GM21619 (cell line): ENCODE results near the gene AZIN2.

Experiments used
- ATAC-seq: cut with Tn5 transposase; IDR thresholded peaks from one replicate; pipeline ENCODE4 v1.9.1; 2021; ENCODE audit not compliant: unreplicated experiment

AZIN2 gene

DNA sequence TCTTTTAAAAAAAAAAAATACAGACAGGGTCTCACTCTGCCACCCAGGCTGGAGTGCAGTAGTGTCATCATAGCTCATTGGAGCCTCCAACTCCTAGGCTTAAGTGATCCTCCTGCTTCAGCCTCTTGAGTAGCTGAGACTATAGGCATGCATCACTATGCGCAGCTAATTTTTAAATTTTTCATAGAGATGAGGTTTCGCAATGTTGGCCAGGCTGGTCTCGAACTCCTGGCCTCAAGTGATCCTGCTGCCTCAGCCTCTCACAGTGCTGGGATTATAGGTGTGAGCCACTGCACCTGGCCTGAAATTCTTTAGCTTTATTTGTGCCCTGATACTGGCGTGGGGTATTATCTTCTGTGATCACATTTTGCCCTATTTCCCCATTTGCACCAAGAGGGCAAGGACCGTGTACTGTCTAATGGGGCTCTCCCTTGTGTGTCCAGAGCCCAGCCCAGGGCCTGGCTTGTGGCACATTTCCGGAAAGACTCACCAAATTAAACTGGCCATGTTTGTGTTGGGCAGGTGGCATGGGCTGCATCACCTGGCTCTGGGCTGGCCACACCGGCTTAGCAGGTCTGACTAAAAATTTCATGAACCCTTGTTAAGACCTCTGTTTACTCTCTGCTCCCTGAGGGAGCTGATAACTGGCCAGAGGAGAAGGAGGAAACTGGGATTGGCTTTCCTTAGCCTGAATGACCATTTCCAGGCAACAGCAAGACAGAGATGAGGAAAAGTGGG is 68.7 kb downstream of the AZIN2 start:
- no peak for ATAC-seq

GRCh38 chr1:33150522-33150921 is 69.6 kb downstream of the AZIN2 start:
- ATAC-seq = no peak

- ATAC-seq = no peak
Observed at GRCh38 chr1:33151116-33151515, 70.2 kb downstream of the AZIN2 start.

DNA sequence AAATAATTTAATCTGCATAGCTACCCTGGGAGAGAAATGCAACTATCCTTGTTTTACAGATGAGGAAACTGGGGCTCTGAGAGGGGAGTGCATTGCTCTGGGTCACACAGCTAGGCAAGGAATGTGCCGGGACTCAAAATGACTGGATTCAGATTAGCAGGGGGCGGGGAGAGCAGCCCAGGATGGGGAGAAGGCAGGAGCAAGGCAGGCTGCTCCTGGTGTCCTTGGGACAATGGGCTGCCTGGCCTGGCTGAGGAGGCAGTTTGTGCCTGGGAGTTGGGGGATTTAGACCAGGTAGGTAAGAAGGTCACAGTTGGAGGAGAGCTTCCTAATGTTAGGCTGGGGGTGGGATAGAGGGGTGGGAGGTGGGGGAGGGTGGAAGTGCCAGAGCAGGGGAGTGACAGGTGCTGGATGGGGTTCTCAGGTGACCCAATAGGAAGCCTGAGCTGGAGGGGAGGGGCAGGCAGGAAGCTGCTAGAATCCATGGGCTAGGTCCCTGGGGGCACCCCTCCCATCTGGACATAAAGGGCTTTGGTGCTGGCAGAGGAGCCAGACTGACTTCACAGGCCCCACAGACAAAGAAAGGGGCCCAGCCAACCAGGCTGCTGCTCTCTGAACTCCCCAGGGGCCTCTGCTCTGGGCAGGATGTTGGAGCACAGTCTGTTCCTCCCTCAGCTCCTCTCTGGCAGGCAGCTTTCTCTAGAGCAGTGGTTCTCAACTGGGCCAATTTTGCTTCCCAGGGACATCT is 71.9 kb downstream of the AZIN2 start:
- ATAC-seq = no peak

DNA sequence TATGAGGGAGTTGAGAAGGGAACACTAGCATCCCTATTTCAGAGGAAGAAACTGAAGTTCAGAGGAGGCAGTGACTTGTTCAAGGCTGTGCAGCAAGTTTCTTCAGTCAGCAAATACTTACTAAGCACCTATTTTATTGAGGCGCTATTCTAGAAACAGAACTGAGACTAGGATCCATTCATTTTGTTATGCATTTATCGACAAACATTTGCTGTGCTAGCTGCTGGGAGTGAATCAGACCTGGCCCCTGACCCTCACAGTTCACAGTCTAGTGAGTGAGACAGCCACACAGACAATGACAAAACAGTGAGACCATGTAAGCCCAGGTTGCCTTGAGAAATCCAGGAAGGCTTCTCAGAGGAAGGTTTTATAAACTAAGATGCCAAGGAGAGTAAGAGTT is 72.7 kb downstream of the AZIN2 start:
- ATAC-seq = no peak

DNA sequence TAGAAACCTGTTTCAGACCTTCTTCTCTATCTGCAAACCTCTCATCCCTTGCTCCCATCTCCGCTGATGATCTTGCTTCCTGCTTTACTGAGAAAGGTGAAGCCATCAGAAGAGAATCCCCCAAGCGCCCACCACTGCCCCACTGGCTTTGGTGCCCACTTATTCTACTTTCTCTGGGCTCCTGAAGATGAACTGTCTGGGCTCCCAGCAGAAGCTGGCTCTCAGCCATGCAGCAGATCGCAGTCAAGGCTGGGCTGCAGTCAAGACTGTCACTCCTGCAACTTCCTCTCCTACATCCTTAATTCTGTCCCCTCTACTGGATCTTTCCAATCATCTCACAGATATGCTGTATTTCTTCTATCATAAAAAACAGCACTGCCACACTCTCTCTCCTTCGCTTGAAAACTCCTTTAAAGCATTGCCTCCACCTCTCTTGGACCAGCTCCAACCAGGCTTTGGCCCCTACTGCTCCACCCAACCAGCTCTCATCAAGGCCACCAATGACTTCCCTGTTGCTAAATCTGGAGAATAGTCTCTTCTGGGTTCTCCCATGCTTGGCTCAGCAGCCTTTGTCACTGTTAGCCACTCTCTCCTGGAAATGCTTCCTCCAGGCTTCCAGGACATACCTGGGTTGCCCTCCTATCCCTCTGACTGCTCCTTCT is 75.1 kb downstream of the AZIN2 start:
- no peak for ATAC-seq

DNA sequence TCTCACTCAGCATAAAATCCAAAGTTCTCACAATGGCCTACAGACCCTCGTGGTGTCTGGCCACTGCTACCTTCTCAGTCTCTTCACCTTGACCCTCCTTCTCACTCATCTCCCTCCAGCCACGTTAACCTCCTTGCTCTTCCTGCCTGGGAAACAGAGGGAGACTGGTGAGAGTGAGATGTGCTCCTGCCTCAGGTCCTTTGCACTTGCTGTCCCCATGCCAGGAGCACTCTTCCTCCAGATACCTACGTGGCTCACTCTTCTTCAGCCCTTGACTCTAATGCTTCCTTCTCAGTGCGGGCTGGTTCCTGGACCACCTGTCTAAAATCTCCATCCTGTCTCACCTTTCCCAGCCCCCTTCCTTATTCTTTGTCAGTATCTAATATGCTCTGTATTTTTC is 76.2 kb downstream of the AZIN2 start:
- no peak for ATAC-seq

GRCh38 chr1:33158366-33158765 is 77.4 kb downstream of the AZIN2 start:
- no peak for ATAC-seq

GRCh38 chr1:33159577-33159976 is 78.6 kb downstream of the AZIN2 start:
- no peak for ATAC-seq

DNA sequence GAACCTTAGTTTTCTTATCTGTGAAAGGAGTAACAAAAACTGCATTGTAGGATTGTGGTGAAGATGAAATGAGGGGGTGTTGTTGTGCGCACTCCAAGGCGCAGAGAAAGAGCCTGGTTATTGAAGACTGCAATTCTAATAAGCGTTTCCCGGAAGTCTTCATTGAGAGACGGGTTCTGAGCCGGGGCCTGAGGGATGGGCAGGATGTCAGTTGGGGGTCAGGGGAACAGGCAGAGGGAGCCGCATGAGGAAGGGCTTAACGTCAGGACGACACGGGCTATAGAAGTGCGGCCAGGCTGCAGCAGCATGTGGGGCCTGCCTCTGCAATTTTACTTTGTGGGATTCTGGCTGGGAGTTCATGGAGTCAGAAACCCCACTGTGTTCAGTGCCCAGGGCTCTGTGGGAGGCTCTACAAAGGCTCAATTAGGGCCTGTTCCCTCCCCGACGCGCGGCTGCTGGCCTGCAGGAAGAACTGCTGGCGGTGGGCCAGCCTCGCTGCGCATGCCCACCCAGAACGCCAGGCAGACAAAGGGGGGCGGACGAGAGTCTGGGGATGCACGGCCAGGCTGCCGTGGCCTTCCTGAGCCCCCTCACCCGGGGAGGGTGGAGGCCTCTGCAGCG is 80.2 kb downstream of the AZIN2 start:
- ATAC-seq = no peak

GRCh38 chr1:33162141-33162540 is 81.2 kb downstream of the AZIN2 start:
- no peak for ATAC-seq

GRCh38 chr1:33163621-33164519 is 82.9 kb downstream of the AZIN2 start:
- no peak for ATAC-seq

DNA sequence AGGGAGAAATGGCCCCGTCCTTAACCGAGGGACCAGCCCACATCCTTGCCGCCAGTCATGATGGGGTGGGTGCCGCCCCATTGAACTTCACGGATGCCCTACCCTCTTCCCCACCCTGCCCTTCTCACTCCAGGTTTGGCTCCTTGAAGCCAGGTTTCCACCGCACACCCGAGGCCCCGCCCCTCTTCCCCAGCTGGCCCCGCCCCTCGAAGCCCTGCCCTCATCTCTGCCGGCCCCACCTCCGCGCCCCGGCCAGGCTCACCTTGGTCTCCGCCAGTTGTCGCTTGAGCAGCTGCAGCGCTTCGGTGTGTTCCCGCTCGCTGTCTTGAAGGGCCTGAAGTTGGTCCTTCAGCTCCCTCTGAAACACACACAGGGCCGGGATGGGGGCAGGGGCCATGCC is 84.3 kb downstream of the AZIN2 start:
- ATAC-seq = no peak

DNA sequence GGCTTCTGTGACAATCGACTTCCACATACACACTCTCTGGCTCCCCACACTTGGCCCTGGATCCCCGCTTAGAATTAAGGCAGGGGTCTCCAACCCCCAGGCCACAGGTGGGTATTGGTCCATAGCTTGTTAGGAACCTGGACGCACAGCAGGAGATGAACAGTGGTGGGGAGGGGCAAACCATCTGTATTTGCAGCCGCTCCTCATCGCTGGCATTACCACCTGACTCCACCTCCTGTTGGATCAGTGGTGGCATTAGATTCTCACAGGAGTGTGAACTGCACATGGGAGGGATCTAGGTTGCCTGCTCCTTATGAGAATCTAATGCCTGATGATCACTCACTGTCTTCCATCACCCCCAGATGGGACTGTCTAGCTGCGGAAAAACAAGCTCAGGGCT is 84.9 kb downstream of the AZIN2 start:
- ATAC-seq = no peak

DNA sequence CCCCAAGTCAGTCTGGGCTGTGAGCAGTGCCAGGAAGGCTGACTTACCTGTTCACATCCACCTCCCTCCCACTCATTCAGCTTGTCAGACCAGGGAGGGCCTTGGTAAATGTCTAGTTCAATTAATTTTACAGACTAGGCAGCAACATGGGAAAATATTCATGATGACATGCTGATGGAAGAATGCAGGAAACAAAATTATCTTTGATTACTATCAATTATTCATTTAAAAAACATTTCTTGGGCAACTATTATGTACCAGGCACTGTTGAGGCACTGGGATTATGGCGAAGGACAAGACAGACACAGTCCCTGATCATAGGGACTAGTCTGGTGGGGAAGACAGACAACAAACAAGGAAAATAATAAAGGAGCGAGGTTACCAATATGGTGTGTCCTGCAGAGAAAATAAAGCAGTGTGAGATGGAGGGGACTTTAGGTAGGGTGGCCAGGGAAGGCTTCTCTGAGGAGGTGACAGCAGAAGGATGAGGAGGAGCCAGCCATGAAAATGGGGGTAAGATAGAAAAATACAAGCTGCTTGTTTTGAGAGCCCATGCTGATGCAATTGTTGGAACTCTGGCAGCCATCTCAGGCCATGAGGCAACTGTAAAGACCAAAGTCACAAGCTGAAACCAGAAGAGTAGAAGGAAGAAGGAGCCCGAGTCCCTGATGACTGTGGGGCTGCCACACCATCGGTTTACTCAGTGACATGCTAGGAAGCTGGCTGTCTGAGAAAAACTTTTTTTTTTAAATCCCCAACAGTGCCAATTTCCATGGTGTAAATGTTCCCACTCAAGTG is 86.9 kb downstream of the AZIN2 start:
- no peak for ATAC-seq

DNA sequence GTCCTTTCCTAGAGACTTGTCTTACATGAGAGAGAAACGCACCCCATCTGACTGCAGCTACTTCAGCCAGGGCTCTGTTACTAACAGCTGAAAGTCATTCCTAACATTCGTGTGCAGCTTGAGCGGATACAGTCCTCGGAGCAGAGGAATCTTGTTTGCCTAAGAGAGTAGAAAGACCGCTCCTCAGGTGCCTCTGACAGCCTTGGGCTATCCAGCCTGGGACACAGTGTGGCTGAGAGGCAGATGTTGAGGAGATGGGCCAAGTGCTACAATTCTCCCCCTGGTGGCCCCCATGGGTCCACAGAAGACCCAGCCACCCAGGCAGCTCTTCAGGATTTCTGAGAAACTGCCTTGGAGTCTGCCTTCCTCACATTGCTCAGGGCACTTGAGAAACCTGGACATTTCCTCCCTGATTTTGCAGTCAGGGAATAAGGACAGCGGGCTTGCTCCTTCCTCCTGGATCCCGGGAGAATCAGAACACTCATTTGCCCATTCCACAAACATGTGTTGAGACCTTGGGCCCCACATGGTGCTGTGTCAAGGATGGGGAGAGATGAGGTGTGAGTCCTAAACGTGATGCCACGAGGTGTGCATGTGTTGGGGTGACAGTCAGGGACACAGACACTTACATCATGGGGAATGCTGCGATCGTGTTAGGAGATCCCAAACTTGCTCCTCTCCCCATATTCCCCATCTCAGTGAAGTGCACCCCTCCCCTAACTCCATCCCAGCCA is 87.8 kb downstream of the AZIN2 start:
- ATAC-seq = no peak

- no peak for ATAC-seq
Observed at GRCh38 chr1:33169290-33170055, 88.5 kb downstream of the AZIN2 start.
